Measurements from ENCODE around the gene ALDH18A1.

The ALDH18A1 gene

DNA sequence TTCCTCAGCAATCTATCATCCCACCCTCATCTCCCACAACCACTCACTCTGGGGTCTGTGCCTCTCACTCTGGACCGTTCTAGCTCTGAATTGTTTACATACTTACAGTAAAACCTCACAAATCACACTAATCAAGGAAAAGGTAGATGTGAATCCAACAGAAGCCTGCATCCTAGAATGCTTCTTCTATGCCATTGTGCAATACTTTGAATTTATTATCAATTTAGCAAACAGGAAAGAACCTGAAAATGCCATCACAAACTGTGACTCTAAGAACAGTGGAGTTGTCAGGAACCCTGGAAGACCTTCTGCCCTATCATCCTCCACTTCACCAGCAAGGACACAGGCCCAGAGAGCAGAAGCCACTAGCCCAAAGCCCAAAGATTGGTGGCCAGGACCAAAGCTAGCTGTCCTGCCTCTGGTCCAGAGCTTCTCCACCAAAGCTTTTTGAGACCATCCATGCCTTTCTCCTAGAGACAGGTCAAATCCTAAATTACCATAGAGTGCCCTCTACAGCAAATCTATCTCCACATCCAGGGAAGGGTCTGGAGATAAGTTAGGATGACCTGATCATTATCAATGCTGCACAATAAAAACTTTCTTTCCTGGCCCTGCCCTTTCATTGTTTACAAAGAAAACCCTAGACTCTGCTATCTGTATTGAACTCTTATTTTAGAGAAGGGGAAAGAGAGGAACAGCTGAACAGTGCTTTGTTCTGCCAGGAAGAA, 97.8 kb downstream of the ALDH18A1 start:
- DNase-seq: no peak

DNA sequence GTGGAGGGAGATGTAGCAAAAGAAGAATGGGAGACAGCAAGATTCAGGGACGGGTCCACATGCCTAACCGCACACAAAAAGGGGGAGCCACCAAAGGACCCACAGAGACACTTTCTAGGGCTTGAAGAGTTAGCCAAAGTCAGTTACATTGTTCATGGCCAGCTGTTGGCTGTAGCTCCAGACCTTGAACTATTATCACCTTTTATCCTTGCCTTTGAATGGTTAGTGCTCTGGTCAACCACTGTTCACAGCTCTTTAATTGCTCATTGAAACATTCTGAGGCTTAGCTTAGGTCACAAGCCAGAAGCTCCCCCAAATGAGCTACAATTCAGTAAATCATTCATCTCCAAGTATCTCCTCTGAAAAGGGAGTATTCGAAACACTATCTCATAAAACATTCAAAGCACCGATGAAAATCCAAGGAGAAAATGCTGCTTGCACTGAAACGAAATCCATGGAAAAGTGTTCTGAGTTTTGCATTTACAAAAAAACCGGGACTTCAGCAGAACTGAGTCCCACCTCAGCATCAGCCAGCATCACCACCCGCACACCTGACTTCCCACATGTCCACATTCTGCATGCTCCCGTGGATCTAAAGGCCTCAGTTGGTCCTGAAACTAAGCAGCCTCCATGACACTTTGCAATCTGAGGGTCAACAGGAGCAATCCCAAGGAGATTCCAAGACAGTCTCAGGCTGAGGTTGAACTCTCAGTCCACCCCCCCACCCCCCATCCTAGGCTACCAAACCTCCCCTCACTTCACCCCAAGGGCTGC, 99.3 kb downstream of the ALDH18A1 start:
- no peak for DNase-seq

All from amygdala (tissue), 56 donors.